IMR-90 (cell line): ENCODE results near the gene DYNC1H1. TPM values are rescaled to one million over a fixed set of nuclear protein-coding genes. Genes with fewer than 3 reads are reported as not detected.

Experiments used
- ATAC-seq: fragments of 200-7000 bp; cut with Tn5 transposase; 2 replicates; pipeline ENCODE4 v1.9.1; 2020; ENCODE audit warnings: low read depth, mild to moderate bottlenecking, moderate library complexity
- BruUV-seq: library from RNA; stranded (reverse); fragments of 400-500 nt; replicated peaks from 2 replicates; lab custom pipeline; 2021; lab: Mats Ljungman, UMichigan
- CTCF ChIA-PET: fragments of 300-600 bp; formaldehyde crosslinking; extraction: SDS; loops from one replicate; lab custom pipeline; 2021; ENCODE audit warnings: antibody characterized with exemption; lab: Yijun Ruan, JAX
- POLR2A ChIA-PET: fragments of 300-600 bp; sonication (Branson Sonifier 250); formaldehyde crosslinking; loops from one replicate; lab custom pipeline; 2022; ENCODE audit warnings: antibody characterized with exemption; ENCODE audit not compliant: unreplicated experiment; lab: Charles Lee
- DNase-seq: peaks from one replicate; pipeline ENCODE4 v3.0.0; 2013
- H2AFZ ChIP-seq: replicated peaks from 2 replicates; pipeline ENCODE3; 2013; ENCODE audit warnings: low read length, mild to moderate bottlenecking; ENCODE audit not compliant: poor library complexity
- H2AK5ac ChIP-seq: 2 replicates; pipeline ENCODE4 v1.6.1; 2013; ENCODE audit warnings: low read depth, low read length, inconsistent platforms
- H2AK9ac ChIP-seq: replicated peaks from 2 replicates; pipeline ENCODE3; 2013; ENCODE audit warnings: mild to moderate bottlenecking, low read depth, low read length, moderate library complexity; ENCODE audit not compliant: poor library complexity
- H2BK120ac ChIP-seq: 2 replicates; pipeline ENCODE4 v1.6.1; 2013; ENCODE audit warnings: low read depth, low read length, inconsistent platforms
- H2BK15ac ChIP-seq: 3 replicates; pipeline ENCODE4 v1.6.1; 2013; ENCODE audit warnings: low read depth, low read length, inconsistent platforms
- H2BK20ac ChIP-seq: 2 replicates; pipeline ENCODE4 v1.6.1; 2013; ENCODE audit warnings: low read depth, mild to moderate bottlenecking, inconsistent platforms, low read length, moderate library complexity
- H2BK5ac ChIP-seq: 2 replicates; pipeline ENCODE4 v1.6.1; 2013; ENCODE audit warnings: mild to moderate bottlenecking, low read depth, low read length, inconsistent platforms; ENCODE audit not compliant: poor library complexity, severe bottlenecking
- H3K14ac ChIP-seq: replicated peaks from 2 replicates; pipeline ENCODE4 v1.6.1; 2013; ENCODE audit warnings: low read depth, low read length, inconsistent platforms
- H3K18ac ChIP-seq: 2 replicates; pipeline ENCODE4 v1.6.1; 2013; ENCODE audit warnings: low read depth, low read length, control low read depth
- H3K23ac ChIP-seq: 2 replicates; pipeline ENCODE4 v1.6.1; 2013; ENCODE audit warnings: low read depth, low read length, inconsistent platforms
- H3K27ac ChIP-seq: 2 replicates; pipeline ENCODE4 v1.5.1; 2013; ENCODE audit warnings: mild to moderate bottlenecking, control low read depth, low read length; ENCODE audit not compliant: insufficient read depth
- H3K27me3 ChIP-seq: 2 replicates; pipeline ENCODE4 v1.6.1; 2013; ENCODE audit warnings: low read length; ENCODE audit not compliant: control insufficient read depth, insufficient read depth
- H3K36me3 ChIP-seq: 2 replicates; pipeline ENCODE4 v1.6.1; 2013; ENCODE audit warnings: low read length, mixed read lengths; ENCODE audit not compliant: control insufficient read depth, insufficient read depth
- H3K4ac ChIP-seq: 2 replicates; pipeline ENCODE4 v1.6.1; 2013; ENCODE audit warnings: low read depth, low read length, inconsistent platforms
- H3K4me1 ChIP-seq: 2 replicates; pipeline ENCODE4 v1.6.1; 2013; ENCODE audit warnings: low read length, mixed read lengths; ENCODE audit not compliant: control insufficient read depth, insufficient read depth
- H3K4me2 ChIP-seq: 2 replicates; pipeline ENCODE4 v1.6.1; 2013; ENCODE audit warnings: low read depth, mild to moderate bottlenecking, control low read depth, low read length, moderate library complexity
- H3K4me3 ChIP-seq: 2 replicates; pipeline ENCODE4 v1.5.1; 2013; ENCODE audit warnings: low read depth, mild to moderate bottlenecking, control low read depth, low read length, moderate library complexity; ENCODE audit not compliant: insufficient read depth
- H3K56ac ChIP-seq: 2 replicates; pipeline ENCODE4 v1.6.1; 2013; ENCODE audit warnings: low read length, inconsistent platforms; ENCODE audit not compliant: insufficient read depth; ENCODE audit errors: extremely low read depth
- H3K79me1 ChIP-seq, 2 experiments: 2 replicates each; pipeline ENCODE4 v1.6.1; 2013; ENCODE audit warnings: low read length in 2 of 2, inconsistent platforms in 1 of 2, low read depth in 1 of 2
- H3K9ac ChIP-seq: 2 replicates; pipeline ENCODE4 v1.6.1; 2013; ENCODE audit warnings: low read depth, low read length, control low read depth
- H3K9me1 ChIP-seq: 2 replicates; pipeline ENCODE4 v1.6.1; 2013; ENCODE audit warnings: low read length, inconsistent platforms; ENCODE audit not compliant: insufficient read depth
- H3K9me3 ChIP-seq: 2 replicates; pipeline ENCODE4 v1.6.1; 2013; ENCODE audit warnings: low read length; ENCODE audit not compliant: control insufficient read depth, insufficient read depth
- H4K20me1 ChIP-seq: 2 replicates; pipeline ENCODE4 v1.6.1; 2013; ENCODE audit warnings: low read length, inconsistent platforms; ENCODE audit not compliant: insufficient read depth
- H4K5ac ChIP-seq: 2 replicates; pipeline ENCODE4 v1.6.1; 2013; ENCODE audit warnings: mild to moderate bottlenecking, low read depth, low read length, control low read depth
- H4K8ac ChIP-seq, 2 experiments: 2 replicates each; pipeline ENCODE4 v1.6.1; 2013; ENCODE audit warnings: low read depth in 2 of 2, low read length in 2 of 2, control low read depth in 1 of 2, inconsistent platforms in 1 of 2
- H4K91ac ChIP-seq: 2 replicates; pipeline ENCODE4 v1.6.1; 2013; ENCODE audit warnings: low read depth, low read length, inconsistent platforms; ENCODE audit not compliant: insufficient read depth
- BHLHE40 ChIP-seq: fragments of 150-350 bp; IDR thresholded peaks from 2 replicates; pipeline ENCODE4 v1.6.1; 2016; ENCODE audit warnings: mild to moderate bottlenecking, low read depth, low read length
- CEBPB ChIP-seq: IDR thresholded peaks from 2 replicates; pipeline ENCODE4 v1.6.1; 2012; ENCODE audit warnings: low read depth, low read length, improper control_type of control experiment
- CHD1 ChIP-seq: IDR thresholded peaks from 2 replicates; pipeline ENCODE4 v1.6.1; 2012; ENCODE audit warnings: low read depth, low read length, improper control_type of control experiment
- CTCF ChIP-seq: conservative IDR thresholded peaks from 2 replicates; pipeline ENCODE4 v1.5.1; 2012; ENCODE audit warnings: mild to moderate bottlenecking, low read depth, low read length, improper control_type of control experiment
- ELK1 ChIP-seq: fragments of 150-350 bp; IDR thresholded peaks from 2 replicates; pipeline ENCODE4 v1.6.1; 2016; ENCODE audit warnings: low read depth, mild to moderate bottlenecking, low read length, moderate library complexity, borderline replicate concordance
- FOS ChIP-seq: fragments of 150-350 bp; IDR thresholded peaks from 2 replicates; pipeline ENCODE4 v1.6.1; 2016; ENCODE audit warnings: low read depth, low read length
- MAFK ChIP-seq: IDR thresholded peaks from 2 replicates; pipeline ENCODE4 v1.6.1; 2012; ENCODE audit warnings: low read depth, low read length, improper control_type of control experiment
- MXI1 ChIP-seq: IDR thresholded peaks from 2 replicates; pipeline ENCODE4 v1.6.1; 2012; ENCODE audit warnings: low read depth, mild to moderate bottlenecking, low read length, moderate library complexity, borderline replicate concordance
- NFE2L2 ChIP-seq: fragments of 150-350 bp; IDR thresholded peaks from 2 replicates; pipeline ENCODE4 v1.6.1; 2016; ENCODE audit warnings: low read depth, mild to moderate bottlenecking, low read length
- POLR2A ChIP-seq: IDR thresholded peaks from 2 replicates; pipeline ENCODE4 v1.6.1; 2012; ENCODE audit warnings: mild to moderate bottlenecking, low read depth, low read length
- RAD21 ChIP-seq: IDR thresholded peaks from 2 replicates; pipeline ENCODE4 v1.6.1; 2012; ENCODE audit warnings: low read length, improper control_type of control experiment
- RCOR1 ChIP-seq: IDR thresholded peaks from 2 replicates; pipeline ENCODE4 v1.6.1; 2012; ENCODE audit warnings: mild to moderate bottlenecking, low read length, improper control_type of control experiment; ENCODE audit not compliant: insufficient replicate concordance
- SMC3 ChIP-seq: fragments of 150-350 bp; IDR thresholded peaks from 2 replicates; pipeline ENCODE4 v1.6.1; 2016; ENCODE audit warnings: low read depth, mild to moderate bottlenecking, antibody characterized with exemption, low read length, moderate library complexity
- USF2 ChIP-seq: fragments of 150-350 bp; IDR thresholded peaks from 2 replicates; pipeline ENCODE4 v1.6.1; 2017; ENCODE audit warnings: mild to moderate bottlenecking, antibody characterized with exemption, low read length, low read depth
- WGBS, 2 experiments: methylation state at CpG; one replicate each; pipeline versions ENCODE4 v1.1.5 to v1.1.7; 2013; ENCODE audit warnings: missing lambda C conversion rate in 2 of 2; ENCODE audit not compliant: insufficient read length in 1 of 2; ENCODE audit errors: extremely low coverage in 2 of 2; 5-methylcytosine and 5-hydroxymethylcytosine counted together
- dilution Hi-C: fragments of 300-500 bp; cut with HindIII; formaldehyde crosslinking; loops from one replicate; pipeline ENCODE4 v1.14.3; 2018; ENCODE audit warnings: low sequenced_read_pairs; ENCODE audit not compliant: unreplicated experiment
- in situ Hi-C: fragments of 300-500 bp; cut with MboI; formaldehyde crosslinking; loops from 3 replicates; pipeline ENCODE4 v1.14.3; 2019; ENCODE audit warnings: low sequenced_read_pairs, inconsistent platforms, mixed read lengths
- intact Hi-C: fragments of 100-400 bp; cut with micrococcal nuclease; formaldehyde crosslinking; loops from 2 replicates; pipeline ENCODE4 v1.10.0; 2022
- polyA plus RNA-seq, 3 experiments: library from polyadenylated mRNA; depleted of rRNA; stranded (reverse); fragments of >200 nt; gene quantifications; 2 replicates each; pipeline ENCODE4 v1.2.3, GENCODE V29; 2012; ENCODE audit warnings: low replicate concordance in 1 of 3
- total RNA-seq: library from RNA; depleted of rRNA; stranded (reverse); fragments of >200 nt; gene quantifications from 2 replicates; pipeline ENCODE4 v1.2.3, GENCODE V29; 2012

The DYNC1H1 gene
- total and polyA plus RNA-seq, 2 of the 4 experiments (the other 2 are of a cell fraction) = 240 to 670 TPM

- Histone ChIP-seq H2BK20ac (no peak overlapping the region), H4K8ac (peak overlapping the region in 1 of 2 experiments; percentile 68; a peak in 2 of 4 replicates), H3K27ac (no peak overlapping the region), H2BK5ac (no peak overlapping the region), H2AFZ (peak overlapping the region; percentile 74), H4K5ac (no peak overlapping the region), H3K36me3 (no peaks in the 10 kb centered on the region), H3K4ac (peak overlapping the region; percentile 64; the same call in 1 of the 2 replicates), H3K4me1 (peaks cover 11% of the 10 kb centered on the region), H2AK5ac (peak overlapping the region; percentile 71; the same call in 1 of the 2 replicates), H3K4me2 (no peak overlapping the region), H2AK9ac (peak overlapping the region; percentile 2), H3K23ac (no peak overlapping the region), H3K14ac (peak overlapping the region; percentile 74; the same call in 1 of the 2 replicates), H2BK15ac (peak overlapping the region; percentile 51; the same call in 1 of the 3 replicates), H3K9me3 (no peaks in the 10 kb centered on the region), H4K91ac (no peak overlapping the region), H3K9ac (no peak overlapping the region), H3K79me1 (peaks cover 0 to 32% of the 10 kb centered on the region in 2 experiments; a peak in 3 of 4 replicates), H2BK120ac (peak overlapping the region; percentile 16; the same call in 1 of the 2 replicates), H3K56ac (no peak overlapping the region), H3K4me3 (no peak overlapping the region), H3K18ac (no peak overlapping the region), H3K9me1 (peaks cover 13% of the 10 kb centered on the region), H3K27me3 (no peaks in the 10 kb centered on the region; the same call in 1 of the 2 replicates), H4K20me1 (peaks cover 12% of the 10 kb centered on the region)
- intact Hi-C loops (loop anchor here (1.0 to 5.0 kb wide), 4 partner anchors 126 to 353 kb away; partner anchors contain the start of gene HSP90AA1), in situ Hi-C loops (loop anchor here (5.0 to 25.0 kb wide), 2 partner anchors 194 to 351 kb away; partner anchors contain the start of genes MOK and ZNF839), dilution Hi-C loops (no loop called here)
- CTCF ChIA-PET = interaction anchor here (0.9 to 1.5 kb wide), 2 partner anchors 135 to 138 kb away, joined by 3 to 4 read pairs; no protein-coding TSS in a partner anchor
- POLR2A ChIA-PET = no interaction called here
- BruUV-seq = no TSS peak
- peak; percentile 16 for ATAC-seq
- WGBS, 2 experiments = 17% methylated on average over 1 of the region's 19 CpGs; no CpG with 5 or more reads in 1 of the 2 experiments
- peak; percentile 76 for DNase-seq
- TF ChIP-seq MXI1 (peak; percentile 49; the same call in 1 of the 2 replicates), ELK1 (no peak), NFE2L2 (no peak), USF2 (no peak), SMC3 (peak; percentile 55), CEBPB (no peak), FOS (no peak), CHD1 (no peak), MAFK (no peak), POLR2A (no peak), RCOR1 (no peak), BHLHE40 (no peak), CTCF (peak; percentile 90), RAD21 (peak; percentile 88)
Observed at GRCh38 chr14:101961011-101961721, 3.2 kb upstream of the DYNC1H1 start.
